ENCODE measurements around the gene YBX3. TPM values are rescaled to one million over a fixed set of nuclear protein-coding genes. Genes with fewer than 3 reads are reported as not detected.

The YBX3 gene
- total RNA-seq: 356 TPM

- Histone ChIP-seq H3K9me3 (no peaks in the 10 kb centered on the region), H3K27me3 (no peaks in the 10 kb centered on the region), H3K36me3 (no peaks in the 10 kb centered on the region), H3K27ac (peak within 1 kb of the TSS; percentile 99), H3K4me1 (peaks cover 41% of the 10 kb centered on the region), H3K4me3 (peak within 1 kb of the TSS; percentile 85 to 93)
- peak in 1 of 2 donors; percentile 91 for DNase-seq (ENCODE audit: extremely low spot score in 2 of 2)
- peak in 1 of 2 donors; percentile 58 for TF ChIP-seq POLR2A (IDR thresholded peaks at IDR 0.05)
- no peak for TF ChIP-seq CTCF (IDR thresholded peaks at IDR 0.05)
- TF ChIP-seq POLR2AphosphoS5 (IDR thresholded peaks at IDR 0.05; ENCODE audit: insufficient read depth in 1 of 2, low read depth in 1 of 2): peak; percentile 21 to 71
- intact Hi-C loops (cut with DNase I): no loop called here
Measured at GRCh38 chr12:10722905-10723746, at the start of gene YBX3. YBX3 (minus strand) TSS chr12:10723323; CDS start chr12:10723111, 212 bp downstream.

GRCh38 chr12:10771132-10771733 lies 48.1 kb upstream of the YBX3 start:
- Histone ChIP-seq H3K4me1 (no peaks in the 10 kb centered on the region), H3K27me3 (no peaks in the 10 kb centered on the region), H3K36me3 (no peaks in the 10 kb centered on the region), H3K27ac (no peak overlapping the region), H3K9me3 (no peaks in the 10 kb centered on the region), H3K4me3 (no peak overlapping the region)
- intact Hi-C loops (cut with DNase I): loop anchor here (10.0 kb wide), 1 partner anchor 714 kb away; no protein-coding TSS in a partner anchor
- TF ChIP-seq POLR2AphosphoS5 (IDR thresholded peaks at IDR 0.05; ENCODE audit: insufficient read depth in 1 of 2, low read depth in 1 of 2) (no peak), POLR2A (IDR thresholded peaks at IDR 0.05) (no peak), CTCF (IDR thresholded peaks at IDR 0.05) (peak; percentile 53 to 82 (median 71))
- no peak for DNase-seq (ENCODE audit: extremely low spot score in 2 of 2)

- intact Hi-C loops (cut with DNase I): loop anchor here (10.0 kb wide), 1 partner anchor 895 kb away; the partner anchor contains the start of gene CLEC2B
- Histone ChIP-seq H3K9me3 (no peaks in the 10 kb centered on the region), H3K36me3 (no peaks in the 10 kb centered on the region), H3K27ac (no peak overlapping the region), H3K27me3 (no peaks in the 10 kb centered on the region), H3K4me1 (no peaks in the 10 kb centered on the region), H3K4me3 (no peak overlapping the region)
- no peak for DNase-seq (ENCODE audit: extremely low spot score in 2 of 2)
- no peak for TF ChIP-seq POLR2A (IDR thresholded peaks at IDR 0.05)
- TF ChIP-seq CTCF (IDR thresholded peaks at IDR 0.05): no peak
- TF ChIP-seq POLR2AphosphoS5 (IDR thresholded peaks at IDR 0.05; ENCODE audit: insufficient read depth in 1 of 2, low read depth in 1 of 2): no peak
Measured at GRCh38 chr12:10759657-10760056, 36.5 kb upstream of the YBX3 start.

GRCh38 chr12:10756194-10756593 lies 33.1 kb upstream of the YBX3 start:
- TF ChIP-seq POLR2AphosphoS5 (IDR thresholded peaks at IDR 0.05; ENCODE audit: insufficient read depth in 1 of 2, low read depth in 1 of 2): no peak
- no peak for TF ChIP-seq POLR2A (IDR thresholded peaks at IDR 0.05)
- no peak for TF ChIP-seq CTCF (IDR thresholded peaks at IDR 0.05)

More at GRCh38 chr12:10756194-10756593, 33.1 kb upstream of the YBX3 start:
- H3K36me3 ChIP-seq: no peaks in the 10 kb centered on the region
- intact Hi-C loops (cut with DNase I): loop anchor here (10.0 kb wide), 1 partner anchor 891 kb away; the partner anchor contains the start of gene CLEC2B
- no peak overlapping the region for H3K27ac ChIP-seq
- H3K4me1 ChIP-seq: no peaks in the 10 kb centered on the region
- H3K4me3 ChIP-seq: no peak overlapping the region
- no peaks in the 10 kb centered on the region for H3K9me3 ChIP-seq
- no peak for DNase-seq (ENCODE audit: extremely low spot score in 2 of 2)
- no peaks in the 10 kb centered on the region for H3K27me3 ChIP-seq

Measured in vagina (tissue), 2 donors.